PFSK-1 (cell line): ENCODE measurements around the gene ANP32D.

Source experiments
- POLR2AphosphoS5 ChIP-seq: IDR thresholded peaks from 2 replicates; pipeline ENCODE4 v1.6.1; 2012; ENCODE audit warnings: low read depth, mild to moderate bottlenecking, control low read depth, low read length, moderate library complexity
- TF ChIP-seq, protein P1 (sequence below), 2 experiments: IDR thresholded peaks; 2 replicates each; pipeline versions ENCODE4 v1.6.1 to v1.8.0; 2011 to 2012; ENCODE audit warnings: low read depth in 2 of 2, low read length in 2 of 2, control low read depth in 1 of 2, inconsistent platforms in 1 of 2, mild to moderate bottlenecking in 1 of 2, moderate library complexity in 1 of 2; ENCODE audit not compliant: insufficient read depth in 1 of 2

DNA sequence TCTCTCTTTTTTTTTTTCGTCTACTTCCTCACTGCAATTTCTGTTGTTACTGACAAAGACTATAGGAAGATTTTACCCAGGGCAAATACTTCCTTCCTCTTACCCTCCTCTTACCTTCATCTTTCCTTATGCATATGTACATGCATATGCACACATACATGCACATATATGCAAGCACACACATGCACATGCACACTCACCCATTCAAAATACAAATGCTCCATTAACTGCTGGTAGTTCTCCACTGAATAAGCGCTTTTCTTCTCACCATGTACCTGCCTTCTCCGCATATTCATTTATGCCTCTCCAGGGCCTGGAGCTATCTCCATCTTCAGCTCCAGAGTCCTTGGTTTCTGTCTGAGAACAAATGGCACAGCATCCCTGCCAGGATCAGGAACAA lies 10.6 kb downstream of the ANP32D start:
- no peak for TF ChIP-seq POLR2AphosphoS5
- TF ChIP-seq, protein P1, sequence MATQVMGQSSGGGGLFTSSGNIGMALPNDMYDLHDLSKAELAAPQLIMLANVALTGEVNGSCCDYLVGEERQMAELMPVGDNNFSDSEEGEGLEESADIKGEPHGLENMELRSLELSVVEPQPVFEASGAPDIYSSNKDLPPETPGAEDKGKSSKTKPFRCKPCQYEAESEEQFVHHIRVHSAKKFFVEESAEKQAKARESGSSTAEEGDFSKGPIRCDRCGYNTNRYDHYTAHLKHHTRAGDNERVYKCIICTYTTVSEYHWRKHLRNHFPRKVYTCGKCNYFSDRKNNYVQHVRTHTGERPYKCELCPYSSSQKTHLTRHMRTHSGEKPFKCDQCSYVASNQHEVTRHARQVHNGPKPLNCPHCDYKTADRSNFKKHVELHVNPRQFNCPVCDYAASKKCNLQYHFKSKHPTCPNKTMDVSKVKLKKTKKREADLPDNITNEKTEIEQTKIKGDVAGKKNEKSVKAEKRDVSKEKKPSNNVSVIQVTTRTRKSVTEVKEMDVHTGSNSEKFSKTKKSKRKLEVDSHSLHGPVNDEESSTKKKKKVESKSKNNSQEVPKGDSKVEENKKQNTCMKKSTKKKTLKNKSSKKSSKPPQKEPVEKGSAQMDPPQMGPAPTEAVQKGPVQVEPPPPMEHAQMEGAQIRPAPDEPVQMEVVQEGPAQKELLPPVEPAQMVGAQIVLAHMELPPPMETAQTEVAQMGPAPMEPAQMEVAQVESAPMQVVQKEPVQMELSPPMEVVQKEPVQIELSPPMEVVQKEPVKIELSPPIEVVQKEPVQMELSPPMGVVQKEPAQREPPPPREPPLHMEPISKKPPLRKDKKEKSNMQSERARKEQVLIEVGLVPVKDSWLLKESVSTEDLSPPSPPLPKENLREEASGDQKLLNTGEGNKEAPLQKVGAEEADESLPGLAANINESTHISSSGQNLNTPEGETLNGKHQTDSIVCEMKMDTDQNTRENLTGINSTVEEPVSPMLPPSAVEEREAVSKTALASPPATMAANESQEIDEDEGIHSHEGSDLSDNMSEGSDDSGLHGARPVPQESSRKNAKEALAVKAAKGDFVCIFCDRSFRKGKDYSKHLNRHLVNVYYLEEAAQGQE (IDR thresholded peaks at IDR 0.05; ENCODE audit: insufficient read depth in 1 of 2, low read depth in 2 of 2, low read length in 2 of 2), result no peak
